Thyroid gland (tissue), 4 donors: ENCODE data around the gene OTOS. TPM values are rescaled to one million over a fixed set of nuclear protein-coding genes. Genes with fewer than 3 reads are reported as not detected.

ENCODE experiments used
- DNase-seq, 2 donors: peaks; one replicate each; pipeline ENCODE4 v3.0.0-alpha.2; 2019
- H3K27ac ChIP-seq, 3 donors: fragments of 200-600 bp; sonication (generic); 1 replicate in 2 of 3; 2 replicates in 1 of 3; pipeline ENCODE4 v1.5.1; 2016 to 2019; ENCODE audit warnings: mild to moderate bottlenecking in 1 of 3, moderate library complexity in 1 of 3
- H3K27me3 ChIP-seq: fragments of 200-600 bp; sonication (generic); one replicate; pipeline ENCODE4 v1.5.1; 2019
- H3K36me3 ChIP-seq, 2 donors: fragments of 200-600 bp; sonication (generic); one replicate each; pipeline ENCODE4 v1.5.1; 2016 to 2019
- H3K4me1 ChIP-seq, 2 donors: fragments of 200-600 bp; sonication (generic); one replicate each; pipeline ENCODE4 v1.5.1; 2017 to 2019
- H3K4me3 ChIP-seq, 3 donors: fragments of 200-600 bp; sonication (generic); replicated peaks in 1 of 3; 1 replicate in 2 of 3; 2 replicates in 1 of 3; pipeline ENCODE4 v1.5.1; 2016; ENCODE audit warnings: mild to moderate bottlenecking in 1 of 3
- H3K9me3 ChIP-seq: fragments of 200-600 bp; sonication (generic); one replicate; pipeline ENCODE4 v1.5.1; 2017
- POLR2A ChIP-seq, 2 donors: fragments of 450-650 bp; IDR thresholded peaks; one replicate each; pipeline ENCODE4 v1.6.1; 2017; ENCODE audit warnings: antibody characterized with exemption in 2 of 2, mild to moderate bottlenecking in 2 of 2, moderate library complexity in 1 of 2
- WGBS, 2 donors: methylation state at CpG; one replicate each; pipeline ENCODE4 v1.1.5; 2017; 5-methylcytosine and 5-hydroxymethylcytosine counted together
- intact Hi-C: fragments of 100-400 bp; cut with DNase I; formaldehyde crosslinking; loops from one replicate; pipeline ENCODE4 v1.15.1; 2023
- total RNA-seq, 4 donors: library from RNA; depleted of rRNA; stranded (reverse); fragments of >200 nt; gene quantifications; one replicate each; pipeline ENCODE4 v1.2.3, GENCODE V29; 2016
- TF ChIP-seq, protein P1 (sequence below), 6 experiments: fragments of 200-600 bp in 3 of 6; fragments of 450-650 bp in 3 of 6; sonication (generic) in 3 of 6; IDR thresholded peaks; one replicate each; pipeline ENCODE4 v1.5.1; 2016 to 2019; ENCODE audit warnings: antibody characterized with exemption in 6 of 6, mild to moderate bottlenecking in 2 of 6, inconsistent platforms in 1 of 6, moderate library complexity in 1 of 6

Gene OTOS
- total RNA-seq, 4 donors from 2014 or later, result 4.3 to 62.8 (median 22.1) TPM

DNA sequence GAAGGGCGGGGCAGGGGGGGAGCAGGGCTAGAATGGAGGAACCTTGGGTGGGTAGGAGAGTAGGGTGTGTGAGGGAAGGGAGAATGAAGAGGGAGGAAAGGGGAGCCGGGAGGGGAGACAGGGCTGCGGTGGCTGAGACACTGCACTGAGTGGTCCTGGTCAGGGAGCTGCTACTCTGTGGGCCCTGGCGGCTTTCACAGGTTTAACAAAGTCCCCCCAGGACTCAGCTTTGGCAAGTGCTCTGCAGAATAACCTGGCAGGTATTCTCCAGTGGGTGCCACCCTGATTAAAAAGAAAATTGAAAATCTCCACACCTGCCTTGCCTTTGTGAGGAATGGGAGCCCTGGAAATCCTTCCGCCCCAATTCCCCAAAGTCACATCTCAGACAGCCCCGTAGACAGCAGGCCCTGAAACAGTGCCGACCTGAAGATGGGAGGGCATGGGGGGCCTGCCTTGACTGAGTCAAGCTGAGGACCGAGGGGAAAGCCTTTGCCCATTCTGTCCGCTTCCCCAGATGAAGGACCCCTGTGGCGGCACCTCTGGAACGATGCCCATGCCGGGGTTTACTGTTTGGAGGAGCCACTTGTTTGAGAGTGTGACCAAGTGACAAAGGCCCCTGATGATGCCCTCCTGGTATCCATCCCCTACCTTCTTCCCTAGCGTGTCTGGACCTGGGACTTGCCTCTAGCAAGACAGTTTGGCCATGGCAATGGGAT is 43.6 kb upstream of the OTOS start:
- no peak overlapping the region for H3K4me3 ChIP-seq
- TF ChIP-seq, protein P1, sequence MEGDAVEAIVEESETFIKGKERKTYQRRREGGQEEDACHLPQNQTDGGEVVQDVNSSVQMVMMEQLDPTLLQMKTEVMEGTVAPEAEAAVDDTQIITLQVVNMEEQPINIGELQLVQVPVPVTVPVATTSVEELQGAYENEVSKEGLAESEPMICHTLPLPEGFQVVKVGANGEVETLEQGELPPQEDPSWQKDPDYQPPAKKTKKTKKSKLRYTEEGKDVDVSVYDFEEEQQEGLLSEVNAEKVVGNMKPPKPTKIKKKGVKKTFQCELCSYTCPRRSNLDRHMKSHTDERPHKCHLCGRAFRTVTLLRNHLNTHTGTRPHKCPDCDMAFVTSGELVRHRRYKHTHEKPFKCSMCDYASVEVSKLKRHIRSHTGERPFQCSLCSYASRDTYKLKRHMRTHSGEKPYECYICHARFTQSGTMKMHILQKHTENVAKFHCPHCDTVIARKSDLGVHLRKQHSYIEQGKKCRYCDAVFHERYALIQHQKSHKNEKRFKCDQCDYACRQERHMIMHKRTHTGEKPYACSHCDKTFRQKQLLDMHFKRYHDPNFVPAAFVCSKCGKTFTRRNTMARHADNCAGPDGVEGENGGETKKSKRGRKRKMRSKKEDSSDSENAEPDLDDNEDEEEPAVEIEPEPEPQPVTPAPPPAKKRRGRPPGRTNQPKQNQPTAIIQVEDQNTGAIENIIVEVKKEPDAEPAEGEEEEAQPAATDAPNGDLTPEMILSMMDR (IDR thresholded peaks at IDR 0.05), result no peak
- no peak for TF ChIP-seq POLR2A (IDR thresholded peaks at IDR 0.05)
- no peaks in the 10 kb centered on the region for H3K36me3 ChIP-seq
- WGBS, 2 donors, result 68 to 83% methylated on average over 13 of the region's 13 CpGs
- intact Hi-C loops, result no loop called here
- no peaks in the 10 kb centered on the region for H3K27me3 ChIP-seq
- no peak for DNase-seq
- no peak overlapping the region for H3K27ac ChIP-seq
- H3K4me1 ChIP-seq, result no peaks in the 10 kb centered on the region
- no peaks in the 10 kb centered on the region for H3K9me3 ChIP-seq

GRCh38 chr2:240183006-240183874 is 42.8 kb upstream of the OTOS start:
- intact Hi-C loops, result no loop called here
- no peak for DNase-seq
- Histone ChIP-seq H3K27me3 (no peaks in the 10 kb centered on the region), H3K27ac (no peak overlapping the region), H3K9me3 (no peaks in the 10 kb centered on the region), H3K36me3 (no peaks in the 10 kb centered on the region), H3K4me3 (no peak overlapping the region), H3K4me1 (no peaks in the 10 kb centered on the region)
- no peak for TF ChIP-seq POLR2A (IDR thresholded peaks at IDR 0.05)
- TF ChIP-seq, protein P1 (IDR thresholded peaks at IDR 0.05), result no peak
- 68 to 76% methylated on average over 21 to 22 of the region's 22 CpGs for WGBS, 2 donors

GRCh38 chr2:240182476-240182875 is 42.0 kb upstream of the OTOS start:
- H3K27ac ChIP-seq, result no peak overlapping the region
- H3K27me3 ChIP-seq, result no peaks in the 10 kb centered on the region
- no peak for DNase-seq
- intact Hi-C loops, result no loop called here
- H3K9me3 ChIP-seq, result no peaks in the 10 kb centered on the region
- no peaks in the 10 kb centered on the region for H3K4me1 ChIP-seq
- WGBS, 2 donors, result 86 to 90% methylated on average over 3 to 4 of the region's 4 CpGs
- TF ChIP-seq, protein P1 (IDR thresholded peaks at IDR 0.05), result no peak
- no peak for TF ChIP-seq POLR2A (IDR thresholded peaks at IDR 0.05)
- H3K4me3 ChIP-seq, result no peak overlapping the region
- no peaks in the 10 kb centered on the region for H3K36me3 ChIP-seq

DNA sequence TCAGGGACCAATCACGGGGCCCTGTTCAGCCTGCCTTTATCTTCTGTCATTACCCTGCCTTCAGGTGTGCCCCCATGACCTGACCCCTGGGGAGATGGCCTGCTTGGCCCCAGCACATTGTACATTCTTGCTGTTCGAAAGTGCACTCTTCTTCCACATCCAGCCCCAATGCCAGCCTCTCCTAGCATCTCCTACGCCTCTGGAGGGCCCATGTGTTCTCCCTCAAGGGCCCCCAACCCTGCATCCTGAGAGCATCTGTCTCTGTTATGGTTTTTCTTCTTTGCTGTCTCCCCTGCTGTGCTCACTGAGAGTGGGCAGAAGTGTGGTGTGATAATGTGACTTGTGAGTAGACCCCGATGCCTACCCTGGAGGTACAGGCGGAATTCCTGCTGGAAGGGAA is 41.5 kb upstream of the OTOS start:
- no peak for DNase-seq

More for the DNA sequence above, 41.5 kb upstream of the OTOS start:
- no peak overlapping the region for H3K4me3 ChIP-seq
- no peaks in the 10 kb centered on the region for H3K4me1 ChIP-seq
- WGBS, 2 donors, result 70 to 89% methylated on average over 5 of the region's 5 CpGs
- TF ChIP-seq POLR2A (IDR thresholded peaks at IDR 0.05), result no peak
- TF ChIP-seq, protein P1 (IDR thresholded peaks at IDR 0.05), result no peak
- intact Hi-C loops, result no loop called here
- no peaks in the 10 kb centered on the region for H3K36me3 ChIP-seq
- no peaks in the 10 kb centered on the region for H3K9me3 ChIP-seq
- H3K27ac ChIP-seq, result no peak overlapping the region
- no peaks in the 10 kb centered on the region for H3K27me3 ChIP-seq
